BE2C (cell line): Measurements from ENCODE around the gene SPARC.

Experiments
- DNase-seq: peaks from one replicate; pipeline ENCODE4 v3.0.0-alpha.2; 2020
- H3K27me3 ChIP-seq: fragments of 250-450 bp; sonication (Bioruptor Pico); 2 replicates; pipeline ENCODE4 v1.5.1; 2020; ENCODE audit warnings: mild to moderate bottlenecking
- H3K36me3 ChIP-seq: fragments of 250-450 bp; sonication (Bioruptor Pico); 2 replicates; pipeline ENCODE4 v1.5.1; 2020; ENCODE audit warnings: mild to moderate bottlenecking
- H3K4me1 ChIP-seq: fragments of 250-450 bp; sonication (Bioruptor Pico); 2 replicates; pipeline ENCODE4 v1.5.1; 2020
- H3K4me3 ChIP-seq: 2 replicates; pipeline ENCODE4 v1.5.1; 2011; ENCODE audit warnings: low read depth, low read length
- H3K9me3 ChIP-seq: fragments of 250-450 bp; sonication (Bioruptor Pico); 2 replicates; pipeline ENCODE4 v1.5.1; 2020
- CTCF ChIP-seq: IDR thresholded peaks from 2 replicates; pipeline ENCODE4 v1.5.1; 2012; ENCODE audit warnings: mild to moderate bottlenecking, low read depth, low read length

Gene SPARC

GRCh38 chr5:151614565-151614964 is 72.2 kb downstream of the SPARC start:
- no peak for TF ChIP-seq CTCF
- Histone ChIP-seq H3K4me1 (no peaks in the 10 kb centered on the region), H3K9me3 (no peaks in the 10 kb centered on the region), H3K27me3 (no peaks in the 10 kb centered on the region; the same call in 1 of the 2 replicates), H3K36me3 (no peaks in the 10 kb centered on the region), H3K4me3 (no peak overlapping the region)
- no peak for DNase-seq

GRCh38 chr5:151612689-151613427 is 73.9 kb downstream of the SPARC start:
- DNase-seq, result no peak
- no peaks in the 10 kb centered on the region for H3K36me3 ChIP-seq
- no peak overlapping the region for H3K4me3 ChIP-seq
- H3K9me3 ChIP-seq, result no peaks in the 10 kb centered on the region
- no peaks in the 10 kb centered on the region; the same call in 1 of the 2 replicates for H3K27me3 ChIP-seq
- no peaks in the 10 kb centered on the region for H3K4me1 ChIP-seq
- no peak for TF ChIP-seq CTCF

- DNase-seq, result no peak
- TF ChIP-seq CTCF, result no peak
- Histone ChIP-seq H3K9me3 (no peaks in the 10 kb centered on the region), H3K4me1 (no peaks in the 10 kb centered on the region), H3K4me3 (no peak overlapping the region), H3K36me3 (no peaks in the 10 kb centered on the region), H3K27me3 (no peaks in the 10 kb centered on the region; the same call in 1 of the 2 replicates)
Measured at GRCh38 chr5:151611127-151611775, 75.5 kb downstream of the SPARC start.
